ENCODE measurements around the gene SCN3A.

The SCN3A gene

GRCh38 chr2:165185633-165186032, 18.2 kb downstream of the SCN3A start:
- no peak for DNase-seq

DNA sequence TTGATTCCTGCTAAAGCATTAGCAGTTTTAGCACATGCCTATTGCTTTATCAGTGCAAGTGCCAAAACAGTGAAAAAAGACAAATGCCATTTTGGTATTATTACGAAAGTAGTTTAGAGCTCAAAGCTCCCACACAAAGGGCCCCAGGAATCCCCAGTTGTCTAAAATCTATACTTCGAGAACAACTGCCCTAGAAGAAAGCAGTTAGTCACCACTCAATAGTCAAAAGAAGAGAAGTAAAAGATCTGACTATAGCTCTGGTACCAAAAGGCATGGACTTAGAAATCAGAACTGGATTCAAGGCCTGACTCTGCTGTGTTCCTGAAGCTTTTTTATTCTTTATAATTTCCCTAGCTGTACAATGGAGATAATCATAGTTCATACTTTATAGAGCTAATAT, 21.8 kb downstream of the SCN3A start:
- DNase-seq, result no peak

GRCh38 chr2:165176780-165177179, 27.1 kb downstream of the SCN3A start:
- DNase-seq, result no peak

GRCh38 chr2:165173215-165173614, 30.6 kb downstream of the SCN3A start:
- peak; percentile 46 for DNase-seq

DNA sequence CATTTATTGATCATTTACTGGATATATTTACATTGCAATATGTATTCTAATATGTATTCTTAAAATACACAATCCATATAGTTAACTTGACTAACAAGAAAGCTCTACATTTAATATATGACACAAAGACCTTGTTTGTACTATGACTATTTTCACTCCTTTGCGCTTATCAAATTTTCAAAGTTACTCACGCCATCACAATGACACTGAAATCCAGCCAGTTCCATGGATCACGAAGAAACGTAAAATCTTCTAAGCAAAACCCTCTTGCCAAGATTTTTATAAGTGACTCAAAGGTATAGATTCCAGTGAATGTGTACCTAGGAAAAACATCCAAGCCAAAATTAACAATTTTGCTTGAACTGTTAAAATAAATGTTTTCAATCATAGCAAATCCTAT, 39.6 kb downstream of the SCN3A start:
- DNase-seq, result no peak

- no peak for DNase-seq
These were observed 40.1 kb downstream of the SCN3A start for GRCh38 chr2:165163761-165164160.

DNA sequence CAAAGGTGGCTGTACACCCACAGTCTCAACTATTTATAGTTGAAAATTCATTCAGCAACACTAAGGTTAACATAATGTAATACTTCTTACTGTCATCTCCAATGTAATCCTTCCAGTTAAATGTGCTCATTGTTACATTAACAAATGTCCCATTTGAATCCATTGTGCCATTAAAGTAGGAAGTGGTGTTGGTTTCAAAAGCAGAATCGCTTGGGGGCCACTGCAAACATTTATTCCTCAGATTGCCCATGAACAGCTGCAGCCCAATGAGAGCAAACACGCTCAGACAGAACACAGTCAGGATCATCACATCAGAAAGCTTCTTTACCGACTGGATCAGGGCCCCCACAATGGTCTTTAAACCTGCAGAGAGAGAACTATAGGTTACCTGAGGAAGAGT, 41.4 kb downstream of the SCN3A start:
- DNase-seq, result no peak

DNA sequence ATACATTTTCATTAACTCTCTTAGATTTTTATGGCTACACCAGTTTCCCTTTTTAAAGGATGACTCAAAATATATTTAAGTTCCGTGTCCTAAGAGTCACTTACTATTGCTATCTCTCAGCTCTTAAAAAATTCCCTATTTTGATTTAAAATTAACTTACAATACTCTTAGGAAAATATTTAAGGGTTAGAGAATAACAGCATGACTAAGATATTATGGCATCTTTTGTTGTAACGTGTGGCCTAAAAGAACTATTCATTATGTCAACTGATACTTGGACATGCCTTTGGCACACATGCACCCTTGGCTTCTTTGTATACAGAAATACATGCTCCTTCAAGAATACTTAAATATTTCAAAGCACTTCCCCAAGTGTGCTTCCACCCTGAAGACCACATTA, 42.3 kb downstream of the SCN3A start:
- no peak for DNase-seq

- DNase-seq, result no peak
These were observed 46.7 kb downstream of the SCN3A start for GRCh38 chr2:165157160-165157559.

GRCh38 chr2:165155152-165155551, 48.7 kb downstream of the SCN3A start:
- DNase-seq, result no peak

DNA sequence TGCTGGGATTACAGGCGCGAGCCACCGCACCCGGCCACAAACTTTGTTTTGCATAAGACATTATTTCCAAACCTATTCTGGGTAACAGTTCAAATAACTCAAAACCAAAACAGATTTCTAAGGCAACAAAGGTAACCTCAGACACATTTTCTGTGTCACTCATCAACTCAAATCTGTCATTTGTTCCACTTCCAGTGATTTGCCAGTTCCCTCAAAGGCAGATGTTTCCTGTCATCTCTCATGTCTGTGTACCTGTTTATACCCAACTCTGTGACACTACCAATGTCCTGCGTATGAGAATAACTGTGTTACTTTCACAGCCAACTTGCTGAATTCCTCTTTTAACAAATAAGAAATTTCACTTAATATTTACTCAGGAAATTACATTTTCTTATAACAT, 54.4 kb downstream of the SCN3A start:
- DNase-seq, result no peak

- no peak for DNase-seq
These were observed 56.4 kb downstream of the SCN3A start for GRCh38 chr2:165147186-165148045.

DNA sequence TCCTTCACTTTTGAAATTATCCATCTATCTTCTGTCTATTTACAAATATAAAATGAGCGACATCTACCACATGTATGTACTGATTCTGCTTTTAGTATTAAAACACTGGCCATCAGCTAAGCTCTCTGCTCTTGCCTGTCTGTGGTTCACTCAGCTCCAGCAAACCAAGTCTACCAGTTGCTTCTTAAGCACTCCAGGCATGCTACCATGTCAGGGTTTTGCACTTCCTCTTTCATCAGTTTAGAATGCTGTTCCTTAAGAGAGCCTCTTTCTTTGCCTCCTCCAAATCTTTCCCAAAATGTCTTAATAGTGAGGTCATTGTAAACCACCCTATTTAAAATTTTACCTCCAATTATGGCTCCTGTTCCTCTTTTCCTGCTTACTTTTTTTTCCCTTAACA, 59.5 kb downstream of the SCN3A start:
- DNase-seq, result peak; percentile 37

DNA sequence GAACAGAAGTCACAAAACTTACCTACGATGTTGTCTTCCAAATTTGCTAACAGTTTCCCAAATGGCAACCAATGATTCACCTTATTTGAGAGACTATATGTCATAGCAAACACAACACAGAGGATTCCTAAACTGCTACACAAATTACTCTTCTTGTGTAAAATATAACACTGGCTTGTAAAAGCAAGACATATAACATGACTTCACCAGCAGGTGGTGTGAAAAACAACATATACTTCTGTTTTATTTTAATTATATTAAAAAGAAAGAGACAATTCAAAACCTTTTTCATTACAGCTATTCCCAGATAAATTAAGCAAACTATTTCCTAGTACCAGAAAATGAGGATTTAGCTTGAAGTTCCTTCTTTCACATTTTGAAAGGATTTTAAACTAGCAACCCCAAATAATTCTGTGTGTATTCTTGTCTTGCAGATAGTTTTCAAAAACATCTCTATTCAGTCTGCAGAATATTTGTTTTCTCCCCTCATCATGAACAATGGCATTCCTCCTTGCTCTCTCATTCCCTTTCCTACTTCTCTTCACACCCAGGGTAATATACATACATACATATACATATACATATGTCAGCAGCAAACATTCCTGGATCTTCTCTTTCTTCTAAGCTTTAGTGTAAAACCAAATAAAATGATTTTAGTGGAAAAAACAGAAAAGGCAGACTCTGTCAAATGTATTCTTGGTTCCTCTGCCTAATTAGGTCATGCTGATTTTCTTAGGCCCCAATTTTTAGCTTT, 62.1 kb downstream of the SCN3A start:
- no peak for DNase-seq

GRCh38 chr2:165126244-165126643, 77.6 kb downstream of the SCN3A start:
- DNase-seq, result no peak

GRCh38 chr2:165122521-165122920, 81.3 kb downstream of the SCN3A start:
- no peak for DNase-seq

DNA sequence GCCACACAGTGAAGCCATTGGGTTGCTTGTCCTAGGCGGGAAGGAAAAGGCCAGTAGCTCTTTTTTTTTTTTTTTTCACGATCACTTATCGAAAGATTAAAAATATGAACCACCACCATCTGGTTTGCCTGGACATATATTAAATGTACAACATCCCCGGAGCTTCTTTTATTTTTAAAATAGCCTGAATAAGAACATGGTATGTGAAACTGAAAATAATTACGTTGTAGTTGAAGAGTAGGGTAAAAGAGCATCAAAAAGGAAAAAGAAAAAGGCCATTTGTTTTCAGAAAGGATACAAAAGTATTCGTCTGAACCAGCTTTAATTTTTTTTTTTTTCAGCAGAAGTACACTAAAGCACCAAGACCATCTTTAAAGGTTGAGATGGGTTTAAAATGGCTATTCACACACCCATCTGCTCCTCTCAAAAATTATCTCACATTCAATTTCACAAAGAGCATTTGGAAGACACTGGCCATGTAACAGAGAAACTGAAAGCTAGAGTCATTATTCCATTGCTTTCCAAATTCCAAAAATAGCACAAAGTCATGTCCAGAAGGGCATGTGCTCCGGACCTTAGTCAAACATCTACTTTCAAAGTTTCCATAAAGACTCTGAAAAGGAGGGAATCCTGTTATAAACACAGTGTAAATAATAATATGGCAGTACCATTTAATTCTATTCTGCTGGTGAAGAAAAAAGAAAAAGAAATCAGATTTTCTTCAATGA, 82.9 kb downstream of the SCN3A start:
- no peak for DNase-seq

DNA sequence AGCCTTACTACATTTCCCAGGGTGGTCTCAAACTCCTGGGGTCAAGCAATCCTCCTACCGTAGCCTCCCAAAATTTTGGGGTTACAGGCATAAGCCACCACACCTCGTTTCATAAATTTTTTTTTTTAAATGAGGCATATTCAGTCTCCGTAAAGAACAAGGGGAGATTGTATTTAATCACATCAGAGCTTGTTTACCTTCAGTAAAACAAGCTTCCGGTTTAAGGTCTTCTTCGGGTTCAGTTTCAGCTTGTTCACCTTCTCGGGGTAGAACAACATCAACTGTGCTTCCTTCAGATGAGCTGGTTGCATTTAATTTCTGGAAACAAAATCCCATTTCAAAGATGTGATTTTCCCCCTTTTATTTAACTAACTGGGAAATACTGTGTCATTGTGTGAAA, 88.6 kb downstream of the SCN3A start:
- no peak for DNase-seq

GRCh38 chr2:165114346-165114939, 89.4 kb downstream of the SCN3A start:
- no peak for DNase-seq

- DNase-seq, result no peak
These were observed 90.4 kb downstream of the SCN3A start for GRCh38 chr2:165113414-165113813.

GRCh38 chr2:165112789-165113188, 91.1 kb downstream of the SCN3A start:
- DNase-seq, result no peak

- DNase-seq, result no peak
These were observed 91.7 kb downstream of the SCN3A start for GRCh38 chr2:165112133-165112573.

DNA sequence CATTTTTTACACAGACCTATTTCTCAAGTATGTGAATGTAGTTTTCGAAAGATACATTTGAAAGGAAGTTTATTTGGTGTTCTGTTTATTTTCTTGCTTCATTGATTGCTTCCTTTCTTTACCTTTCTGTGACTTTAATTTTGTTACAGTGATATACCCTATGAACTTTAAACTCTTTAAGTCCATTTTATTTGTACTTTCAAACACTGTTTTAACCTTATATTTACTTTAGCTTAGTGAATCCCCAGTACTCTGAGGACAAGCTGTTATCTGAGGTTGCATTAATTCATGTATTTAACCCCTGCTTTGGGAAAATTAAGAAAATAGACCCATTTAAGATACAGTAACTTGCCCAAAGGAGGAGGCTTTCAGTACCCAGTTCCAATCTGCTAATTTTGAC, 93.5 kb downstream of the SCN3A start:
- DNase-seq, result no peak
